Caco-2 (cell line): ENCODE measurements around the gene ZBTB21. TPM values are rescaled to one million over a fixed set of nuclear protein-coding genes. Genes with fewer than 3 reads are reported as not detected.

Source experiments
- BruUV-seq: library from RNA; stranded (reverse); fragments of 400-500 nt; replicated peaks from 2 replicates; lab custom pipeline; 2021; lab: Mats Ljungman, UMichigan
- CTCF ChIA-PET: fragments of 300-600 bp; sonication (Branson Sonifier 250); formaldehyde crosslinking; loops from one replicate; lab custom pipeline; 2022; ENCODE audit warnings: antibody characterized with exemption; lab: Charles Lee
- POLR2A ChIA-PET: fragments of 300-600 bp; sonication (Branson Sonifier 250); formaldehyde crosslinking; loops from one replicate; lab custom pipeline; 2022; ENCODE audit warnings: antibody characterized with exemption; lab: Charles Lee
- DNase-seq, 2 experiments: peaks; one replicate each; pipeline versions ENCODE4 v3.0.0 to v3.0.0-alpha.2; 2020 to 2022
- H3K27me3 ChIP-seq: replicated peaks from 2 replicates; pipeline ENCODE4 v1.6.0; 2011; ENCODE audit warnings: low read length; ENCODE audit not compliant: control insufficient read depth, insufficient read depth
- H3K36me3 ChIP-seq: 2 replicates; pipeline ENCODE4 v1.5.1; 2011; ENCODE audit warnings: low read length; ENCODE audit not compliant: control insufficient read depth, insufficient read depth
- H3K4me1 ChIP-seq: fragments of 250-450 bp; sonication (Bioruptor Pico); 2 replicates; pipeline ENCODE4 v1.5.1; 2020; ENCODE audit warnings: mild to moderate bottlenecking
- H3K4me3 ChIP-seq: 2 replicates; pipeline ENCODE4 v1.5.1; 2011; ENCODE audit warnings: low read depth, mild to moderate bottlenecking, control low read depth, low read length
- H3K9me3 ChIP-seq: fragments of 250-450 bp; sonication (Bioruptor Pico); 2 replicates; pipeline ENCODE4 v1.5.1; 2020; ENCODE audit warnings: mild to moderate bottlenecking, moderate library complexity
- H3K27ac Mint-ChIP-seq: one replicate; pipeline ENCODE4 v1.8.0; 2022; ENCODE audit warnings: mixed read lengths; ENCODE audit not compliant: unreplicated experiment
- H3K27me3 Mint-ChIP-seq: one replicate; pipeline ENCODE4 v1.8.0; 2022; ENCODE audit warnings: mixed read lengths; ENCODE audit not compliant: insufficient read depth, unreplicated experiment
- H3K36me3 Mint-ChIP-seq: one replicate; pipeline ENCODE4 v1.8.0; 2022; ENCODE audit warnings: mild to moderate bottlenecking, mixed read lengths; ENCODE audit not compliant: insufficient read depth, unreplicated experiment
- H3K4me1 Mint-ChIP-seq: one replicate; pipeline ENCODE4 v1.8.0; 2022; ENCODE audit warnings: low read depth, mixed read lengths; ENCODE audit not compliant: unreplicated experiment
- H3K4me3 Mint-ChIP-seq: one replicate; pipeline ENCODE4 v1.8.0; 2022; ENCODE audit warnings: mild to moderate bottlenecking, moderate library complexity, mixed read lengths; ENCODE audit not compliant: unreplicated experiment
- H3K9me3 Mint-ChIP-seq: one replicate; pipeline ENCODE4 v1.8.0; 2022; ENCODE audit warnings: mixed read lengths; ENCODE audit not compliant: unreplicated experiment
- intact Hi-C: fragments of 100-400 bp; cut with micrococcal nuclease; formaldehyde crosslinking; loops from one replicate; pipeline ENCODE4 v1.10.0; 2022; ENCODE audit not compliant: unreplicated experiment
- total RNA-seq: library from RNA; stranded (reverse); gene quantifications from 2 replicates; pipeline ENCODE4 v1.2.3, GENCODE V29; 2022
- TF ChIP-seq, protein P1 (sequence below), 2 experiments: fragments of 200-600 bp in 1 of 2; IDR thresholded peaks; 1 replicate in 1 of 2; 2 replicates in 1 of 2; pipeline versions ENCODE4 v1.5.1 to v1.8.0; 2011 to 2022; ENCODE audit warnings: antibody characterized with exemption in 1 of 2, control low read depth in 1 of 2, inconsistent platforms in 1 of 2, low read depth in 1 of 2, low read length in 1 of 2, mild to moderate bottlenecking in 1 of 2, moderate library complexity in 1 of 2; ENCODE audit not compliant: insufficient read depth in 1 of 2, severe bottlenecking in 1 of 2, unreplicated experiment in 1 of 2

ZBTB21 gene
- total RNA-seq, 1 experiment from 2014 or later = 21.4 TPM

DNA sequence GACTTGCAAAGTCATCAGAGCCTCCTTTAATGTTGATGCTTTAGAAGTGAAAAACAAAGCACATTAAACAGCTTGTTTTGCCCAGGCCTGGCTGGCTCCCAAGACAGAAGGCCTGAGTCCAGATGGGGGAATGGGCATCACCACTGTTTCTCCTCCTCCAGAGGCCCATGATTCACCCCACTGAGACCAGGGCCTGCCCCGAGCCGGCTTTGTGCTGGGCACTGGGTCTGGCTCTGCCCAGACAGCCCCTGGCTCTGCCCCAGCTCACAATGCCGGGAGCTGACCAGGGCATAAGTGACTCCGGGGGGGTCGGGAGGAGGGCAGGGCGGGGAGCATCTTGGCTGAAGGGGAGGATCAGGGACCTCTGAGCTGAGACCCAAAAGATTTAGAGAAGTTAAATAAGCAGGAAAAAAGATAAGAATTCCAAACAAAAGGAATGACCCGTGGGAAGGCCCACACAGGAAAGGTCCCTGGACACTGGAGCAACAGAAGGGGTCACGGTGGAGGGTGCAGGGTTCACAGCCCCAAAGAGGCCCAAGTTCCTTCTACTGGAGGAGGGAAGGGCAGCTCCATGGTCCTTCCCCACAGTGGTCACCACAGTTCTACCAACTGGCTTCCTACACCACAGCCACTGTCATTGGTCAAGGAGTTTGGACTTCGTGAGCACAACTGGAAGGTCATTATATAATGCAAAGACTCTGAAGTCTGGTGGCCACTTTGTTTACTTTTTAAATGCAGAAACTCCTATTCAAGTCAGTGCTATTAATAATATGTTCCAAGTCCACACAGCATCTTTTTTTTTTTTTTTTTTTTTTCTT, 61.9 kb downstream of the ZBTB21 start:
- Histone ChIP-seq H3K36me3 (no peaks in the 10 kb centered on the region), H3K27me3 (no peaks in the 10 kb centered on the region), H3K9me3 (no peaks in the 10 kb centered on the region), H3K4me1 (peaks cover 9% of the 10 kb centered on the region; the same call in 1 of the 2 replicates), H3K4me3 (no peak overlapping the region)
- Mint-ChIP-seq H3K36me3 (peaks cover 4% of the 10 kb centered on the region), H3K27me3 (no peaks in the 10 kb centered on the region), H3K9me3 (peaks cover 8% of the 10 kb centered on the region), H3K4me3 (no peak overlapping the region), H3K4me1 (no peaks in the 10 kb centered on the region), H3K27ac (no peak overlapping the region)
- BruUV-seq = no TSS peak
- intact Hi-C loops = no loop called here
- TF ChIP-seq, protein P1, sequence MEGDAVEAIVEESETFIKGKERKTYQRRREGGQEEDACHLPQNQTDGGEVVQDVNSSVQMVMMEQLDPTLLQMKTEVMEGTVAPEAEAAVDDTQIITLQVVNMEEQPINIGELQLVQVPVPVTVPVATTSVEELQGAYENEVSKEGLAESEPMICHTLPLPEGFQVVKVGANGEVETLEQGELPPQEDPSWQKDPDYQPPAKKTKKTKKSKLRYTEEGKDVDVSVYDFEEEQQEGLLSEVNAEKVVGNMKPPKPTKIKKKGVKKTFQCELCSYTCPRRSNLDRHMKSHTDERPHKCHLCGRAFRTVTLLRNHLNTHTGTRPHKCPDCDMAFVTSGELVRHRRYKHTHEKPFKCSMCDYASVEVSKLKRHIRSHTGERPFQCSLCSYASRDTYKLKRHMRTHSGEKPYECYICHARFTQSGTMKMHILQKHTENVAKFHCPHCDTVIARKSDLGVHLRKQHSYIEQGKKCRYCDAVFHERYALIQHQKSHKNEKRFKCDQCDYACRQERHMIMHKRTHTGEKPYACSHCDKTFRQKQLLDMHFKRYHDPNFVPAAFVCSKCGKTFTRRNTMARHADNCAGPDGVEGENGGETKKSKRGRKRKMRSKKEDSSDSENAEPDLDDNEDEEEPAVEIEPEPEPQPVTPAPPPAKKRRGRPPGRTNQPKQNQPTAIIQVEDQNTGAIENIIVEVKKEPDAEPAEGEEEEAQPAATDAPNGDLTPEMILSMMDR (IDR thresholded peaks at IDR 0.05; ENCODE audit: insufficient read depth in 1 of 2, low read depth in 1 of 2, low read length in 1 of 2, severe bottlenecking in 1 of 2, unreplicated experiment in 1 of 2) = no peak
- DNase-seq = no peak
- CTCF ChIA-PET = interaction anchor here (0.7 kb wide), 1 partner anchor 26 kb away, joined by 4 read pairs; no protein-coding TSS in a partner anchor
- POLR2A ChIA-PET = no interaction called here

DNA sequence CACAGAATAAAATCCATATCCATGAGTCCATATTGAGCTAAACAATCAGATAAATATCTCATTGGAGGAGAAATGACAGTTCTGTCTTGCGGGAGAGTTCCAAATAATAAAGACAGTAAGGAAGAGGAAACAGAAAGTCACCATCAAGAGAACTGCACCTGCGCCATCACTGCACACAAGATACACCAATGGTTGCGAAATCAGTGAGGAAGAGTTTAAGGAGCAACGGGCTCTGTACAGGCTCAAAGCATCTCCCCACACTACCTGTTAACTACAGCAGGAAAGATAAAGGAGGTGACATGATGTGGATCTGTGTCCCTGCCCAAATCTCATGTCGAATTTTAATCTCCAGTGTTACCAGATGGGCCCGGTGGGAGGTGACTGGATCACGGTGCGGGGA, 64.2 kb downstream of the ZBTB21 start:
- Histone ChIP-seq H3K27me3 (no peaks in the 10 kb centered on the region), H3K36me3 (no peaks in the 10 kb centered on the region), H3K4me1 (no peaks in the 10 kb centered on the region), H3K9me3 (no peaks in the 10 kb centered on the region), H3K4me3 (no peak overlapping the region)
- H3K9me3 Mint-ChIP-seq = peaks cover 8% of the 10 kb centered on the region
- TF ChIP-seq, protein P1 (IDR thresholded peaks at IDR 0.05; ENCODE audit: insufficient read depth in 1 of 2, low read depth in 1 of 2, low read length in 1 of 2, severe bottlenecking in 1 of 2, unreplicated experiment in 1 of 2) = no peak
- ChIA-PET POLR2A (no interaction called here), CTCF (no interaction called here)
- H3K36me3 Mint-ChIP-seq = peaks cover 4% of the 10 kb centered on the region
- BruUV-seq = no TSS peak
- DNase-seq = no peak
- H3K27me3 Mint-ChIP-seq = no peaks in the 10 kb centered on the region
- no peak overlapping the region for H3K27ac Mint-ChIP-seq
- no peaks in the 10 kb centered on the region for H3K4me1 Mint-ChIP-seq
- no peak overlapping the region for H3K4me3 Mint-ChIP-seq
- intact Hi-C loops = no loop called here

DNA sequence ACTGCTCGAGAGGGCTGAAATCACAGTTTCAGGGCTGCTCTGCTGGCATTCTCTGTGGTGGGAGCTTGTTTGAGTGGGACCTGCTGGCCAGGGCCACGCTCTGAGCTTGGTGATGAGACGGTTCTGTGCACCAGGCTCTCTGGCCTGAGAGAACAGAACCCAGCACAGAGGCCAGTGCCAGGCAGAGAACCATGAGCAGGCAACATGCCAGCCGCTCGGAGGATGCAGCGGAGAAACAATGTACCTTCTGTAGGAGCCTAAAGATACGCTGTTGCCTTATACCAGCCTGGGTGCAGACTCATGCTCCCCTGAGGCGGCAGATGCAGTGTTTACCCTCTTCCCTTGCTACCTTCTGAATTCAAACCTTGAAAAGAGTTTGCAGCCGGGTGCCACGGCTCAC, 66.3 kb downstream of the ZBTB21 start:
- H3K27me3 Mint-ChIP-seq = no peaks in the 10 kb centered on the region
- TF ChIP-seq, protein P1 (IDR thresholded peaks at IDR 0.05; ENCODE audit: insufficient read depth in 1 of 2, low read depth in 1 of 2, low read length in 1 of 2, severe bottlenecking in 1 of 2, unreplicated experiment in 1 of 2) = no peak
- Histone ChIP-seq H3K4me3 (no peak overlapping the region), H3K27me3 (no peaks in the 10 kb centered on the region), H3K36me3 (no peaks in the 10 kb centered on the region), H3K4me1 (no peaks in the 10 kb centered on the region), H3K9me3 (no peaks in the 10 kb centered on the region)
- POLR2A ChIA-PET = no interaction called here
- no peak overlapping the region for H3K4me3 Mint-ChIP-seq
- no peaks in the 10 kb centered on the region for H3K4me1 Mint-ChIP-seq
- H3K27ac Mint-ChIP-seq = no peak overlapping the region
- DNase-seq = no peak
- no TSS peak for BruUV-seq
- H3K36me3 Mint-ChIP-seq = peaks cover 10% of the 10 kb centered on the region
- CTCF ChIA-PET = no interaction called here
- intact Hi-C loops = no loop called here
- H3K9me3 Mint-ChIP-seq = peaks cover 8% of the 10 kb centered on the region
